NCI-H1694 treated with DMSO at 0.1 percent for 48 hours (cell line): ENCODE data around the gene ARL6IP4.
A peak's percentile ranks its signal among the peaks of the same experiment; 100 is the strongest.

Experiments
- DNase-seq: peaks from one replicate; lab custom pipeline; 2025; lab: John Stamatoyannopoulos, UW

The ARL6IP4 gene

GRCh38 chr12:122958198-122958888 lies 22.1 kb upstream of the ARL6IP4 start:
- DNase-seq, result no peak

GRCh38 chr12:122959566-122960192 lies 20.8 kb upstream of the ARL6IP4 start:
- no peak for DNase-seq

GRCh38 chr12:122960193-122960569 lies 20.3 kb upstream of the ARL6IP4 start:
- DNase-seq, result no peak

- DNase-seq, result no peak
These were observed 18.8 kb upstream of the ARL6IP4 start for GRCh38 chr12:122961531-122962329.

GRCh38 chr12:122963941-122964265 lies 16.6 kb upstream of the ARL6IP4 start:
- peak; percentile 78 for DNase-seq

GRCh38 chr12:122964439-122965257 lies 15.8 kb upstream of the ARL6IP4 start:
- no peak for DNase-seq

- no peak for DNase-seq
These were observed 15.1 kb upstream of the ARL6IP4 start for GRCh38 chr12:122965321-122965751.

- peak; percentile 64 for DNase-seq
These were observed 14.4 kb upstream of the ARL6IP4 start, which contains the start of gene ABCB9 for GRCh38 chr12:122965851-122966742. Gene ABCB9 (minus strand): TSS chr12:122966463. CDS start chr12:122960235, 6,228 bp downstream.

- DNase-seq, result no peak
These were observed 13.5 kb upstream of the ARL6IP4 start for GRCh38 chr12:122966743-122967550.

GRCh38 chr12:122968104-122968503 lies 12.4 kb upstream of the ARL6IP4 start:
- DNase-seq, result no peak

- DNase-seq, result peak; percentile 28
These were observed 10.8 kb upstream of the ARL6IP4 start for GRCh38 chr12:122969676-122970075.

- peak; percentile 86 for DNase-seq
These were observed 6.1 kb upstream of the ARL6IP4 start for GRCh38 chr12:122974274-122974891.

GRCh38 chr12:122974892-122975789 lies 5.3 kb upstream of the ARL6IP4 start, which contains the start of gene OGFOD2:
Gene OGFOD2 (plus strand): TSS chr12:122975244. CDS start chr12:122975252, 8 bp downstream.
- peak; percentile 57 for DNase-seq

GRCh38 chr12:122975790-122976647 lies 4.5 kb upstream of the ARL6IP4 start:
- DNase-seq, result no peak

GRCh38 chr12:122976648-122976975 lies 3.9 kb upstream of the ARL6IP4 start:
- no peak for DNase-seq

GRCh38 chr12:122977153-122977552 lies 3.3 kb upstream of the ARL6IP4 start:
- DNase-seq, result no peak

GRCh38 chr12:122977655-122978392 lies 2.7 kb upstream of the ARL6IP4 start:
- no peak for DNase-seq
